Measurements from ENCODE around the gene CDKN2D. TPM values are rescaled to one million over a fixed set of nuclear protein-coding genes. Genes with fewer than 3 reads are reported as not detected.
"Not testable (repeated sequence)": the region's sequence is repeated elsewhere in the genome, so short reads cannot be mapped to it uniquely, and the experiment has no call there.

The CDKN2D gene
- total RNA-seq, 2 experiments from 2014 or later: 83.3 to 84.0 TPM

DNA sequence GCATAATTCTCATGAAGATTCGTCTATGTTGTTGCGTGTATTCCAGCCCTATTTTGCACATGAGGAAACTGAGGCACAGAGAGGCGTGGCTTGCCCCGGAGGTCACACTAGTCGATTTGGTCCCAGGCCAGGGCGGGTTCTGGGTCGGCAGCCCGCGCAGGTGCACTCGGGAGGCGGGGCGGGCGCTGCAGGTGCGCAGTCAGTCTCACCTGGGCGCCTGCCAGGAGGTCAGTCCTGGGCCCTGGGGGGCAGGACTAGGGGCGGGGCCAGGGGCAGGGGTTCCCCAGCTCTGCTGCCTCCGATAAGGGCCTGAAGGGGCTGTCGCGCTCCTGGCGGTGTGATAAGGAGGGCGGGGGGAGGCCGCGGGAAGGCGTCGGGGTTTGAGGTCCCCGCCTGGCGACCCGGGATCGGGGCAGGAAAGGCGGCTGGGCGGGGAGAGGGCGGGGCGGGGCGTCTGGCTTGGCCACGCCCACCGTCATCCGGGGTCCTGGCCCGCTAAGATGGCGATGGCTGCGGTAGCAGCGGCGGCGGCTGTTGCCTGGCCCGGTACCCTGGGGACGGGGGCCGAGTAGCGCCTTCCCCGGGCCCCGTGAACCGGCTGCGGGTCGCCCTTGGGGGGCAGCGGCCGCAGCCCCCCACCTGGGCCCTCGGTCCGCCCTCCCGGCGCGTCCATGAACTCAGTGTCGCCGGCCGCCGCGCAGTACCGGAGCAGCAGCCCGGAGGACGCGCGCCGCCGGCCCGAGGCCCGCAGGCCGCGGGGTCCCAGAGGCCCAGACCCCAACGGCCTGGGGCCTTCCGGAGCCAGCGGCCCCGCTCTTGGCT lies 25.1 kb downstream of the CDKN2D start, which contains the start of gene ATG4D:
Gene ATG4D (plus strand): TSS at position 485 of the 822 bp plus-strand sequence. CDS start 187 bp downstream, at position 672.
- Mint-ChIP-seq H3K4me1 (ENCODE audit: low read depth) (peaks cover 18% of the 10 kb centered on the region), H3K27ac (peak within 1 kb of the TSS; percentile 79), H3K36me3 (ENCODE audit: low read depth) (peaks cover 11% of the 10 kb centered on the region), H3K4me3 (peak within 1 kb of the TSS; percentile 89), H3K27me3 (peaks cover 5% of the 10 kb centered on the region), H3K9me3 (no peaks in the 10 kb centered on the region)
- Histone ChIP-seq H3K27ac (ENCODE audit: low read depth in 1 of 2, low read length in 2 of 2) (peak within 1 kb of the TSS; percentile 48 to 78), H3K4me3 (ENCODE audit: low read length) (peak within 1 kb of the TSS; percentile 90), H3K27me3 (ENCODE audit: control insufficient read depth in 1 of 2, insufficient read depth in 2 of 2, low read length in 2 of 2) (peaks cover 0 to 3% of the 10 kb centered on the region in 2 experiments), H3K36me3 (ENCODE audit: insufficient read depth, low read length) (peaks cover 18% of the 10 kb centered on the region), H3K9me3 (ENCODE audit: control insufficient read depth in 1 of 2, insufficient read depth in 1 of 2, low read length in 2 of 2) (no peaks in the 10 kb centered on the region), H3K4me1 (ENCODE audit: insufficient read depth, low read length) (peaks cover 27% of the 10 kb centered on the region)
- TF ChIP-seq, protein P1, sequence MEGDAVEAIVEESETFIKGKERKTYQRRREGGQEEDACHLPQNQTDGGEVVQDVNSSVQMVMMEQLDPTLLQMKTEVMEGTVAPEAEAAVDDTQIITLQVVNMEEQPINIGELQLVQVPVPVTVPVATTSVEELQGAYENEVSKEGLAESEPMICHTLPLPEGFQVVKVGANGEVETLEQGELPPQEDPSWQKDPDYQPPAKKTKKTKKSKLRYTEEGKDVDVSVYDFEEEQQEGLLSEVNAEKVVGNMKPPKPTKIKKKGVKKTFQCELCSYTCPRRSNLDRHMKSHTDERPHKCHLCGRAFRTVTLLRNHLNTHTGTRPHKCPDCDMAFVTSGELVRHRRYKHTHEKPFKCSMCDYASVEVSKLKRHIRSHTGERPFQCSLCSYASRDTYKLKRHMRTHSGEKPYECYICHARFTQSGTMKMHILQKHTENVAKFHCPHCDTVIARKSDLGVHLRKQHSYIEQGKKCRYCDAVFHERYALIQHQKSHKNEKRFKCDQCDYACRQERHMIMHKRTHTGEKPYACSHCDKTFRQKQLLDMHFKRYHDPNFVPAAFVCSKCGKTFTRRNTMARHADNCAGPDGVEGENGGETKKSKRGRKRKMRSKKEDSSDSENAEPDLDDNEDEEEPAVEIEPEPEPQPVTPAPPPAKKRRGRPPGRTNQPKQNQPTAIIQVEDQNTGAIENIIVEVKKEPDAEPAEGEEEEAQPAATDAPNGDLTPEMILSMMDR (IDR thresholded peaks at IDR 0.05): no peak
- ChIA-PET POLR2A (interaction anchor here (0.7 to 1.7 kb wide), 4 partner anchors 11 to 174 kb away, joined by 3 to 9 read pairs (median 6); partner anchors contain the start of genes CDKN2D and KRI1), CTCF (interaction anchor here (1.3 to 3.7 kb wide), 2 partner anchors 10 to 24 kb away, joined by 3 to 24 read pairs; partner anchors contain the start of genes CDKN2D and KRI1)
- peak; percentile 68 to 92 (median 80) for DNase-seq
- intact Hi-C loops (cut with DNase I, micrococcal nuclease): loop anchor here (1.0 to 5.0 kb wide), 4 partner anchors 23 to 110 kb away; partner anchors contain the start of genes KEAP1 (in 1 of the 2) and KRI1 (in 1 of the 2)
- ATAC-seq (ENCODE audit: poor library complexity): peak; percentile 86

DNA sequence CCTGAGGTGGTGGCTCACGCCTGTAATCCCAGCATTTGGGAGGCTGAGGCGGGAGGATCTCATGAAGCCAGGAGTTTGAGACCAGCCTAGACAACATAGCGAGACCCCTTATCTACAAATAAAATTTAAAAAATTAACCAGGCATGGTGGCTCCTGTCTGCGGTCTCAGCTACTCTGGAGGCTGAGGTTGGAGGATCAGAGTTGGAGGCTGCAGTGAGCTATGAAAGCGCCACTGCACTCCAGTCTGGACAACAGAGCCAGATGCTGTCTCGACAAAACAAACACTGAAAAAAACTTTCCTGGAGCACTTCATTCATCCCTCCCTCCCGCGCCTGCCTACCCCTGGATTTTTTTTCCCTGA lies 25.7 kb downstream of the CDKN2D start:
- Histone ChIP-seq H3K4me1 (ENCODE audit: insufficient read depth, low read length) (peaks cover 27% of the 10 kb centered on the region), H3K27me3 (ENCODE audit: control insufficient read depth in 1 of 2, insufficient read depth in 2 of 2, low read length in 2 of 2) (peaks cover under 1 to 6% of the 10 kb centered on the region in 2 experiments), H3K36me3 (ENCODE audit: insufficient read depth, low read length) (peaks cover 12% of the 10 kb centered on the region), H3K9me3 (ENCODE audit: control insufficient read depth in 1 of 2, insufficient read depth in 1 of 2, low read length in 2 of 2) (no peaks in the 10 kb centered on the region), H3K27ac (ENCODE audit: low read depth in 1 of 2, low read length in 2 of 2) (peak overlapping the region in 1 of 2 donors; percentile 78), H3K4me3 (ENCODE audit: low read length) (peak overlapping the region; percentile 90)
- ChIA-PET POLR2A (interaction anchor here (0.6 to 1.7 kb wide), 5 partner anchors 8 to 174 kb away, joined by 3 to 9 read pairs (median 6); partner anchors contain the start of genes CDKN2D and KRI1), CTCF (interaction anchor here (0.6 to 3.7 kb wide), 3 partner anchors 11 to 394 kb away, joined by 3 to 24 read pairs (median 3); partner anchors contain the start of genes CDKN2D and KRI1)
- intact Hi-C loops (cut with DNase I, micrococcal nuclease): loop anchor here (1.0 to 5.0 kb wide), 4 partner anchors 23 to 110 kb away; partner anchors contain the start of genes KEAP1 (in 1 of the 2) and KRI1 (in 1 of the 2)
- H3K36me3 Mint-ChIP-seq (ENCODE audit: low read depth): peaks cover 5% of the 10 kb centered on the region
- no peak for DNase-seq
- ATAC-seq (ENCODE audit: poor library complexity): no peak
- peaks cover 18% of the 10 kb centered on the region for H3K4me1 Mint-ChIP-seq (ENCODE audit: low read depth)
- H3K27me3 Mint-ChIP-seq: peaks cover 6% of the 10 kb centered on the region
- TF ChIP-seq, protein P1 (IDR thresholded peaks at IDR 0.05): no peak
- H3K4me3 Mint-ChIP-seq: peak overlapping the region; percentile 86
- H3K9me3 Mint-ChIP-seq: no peaks in the 10 kb centered on the region
- peak overlapping the region; percentile 79 for H3K27ac Mint-ChIP-seq

DNA sequence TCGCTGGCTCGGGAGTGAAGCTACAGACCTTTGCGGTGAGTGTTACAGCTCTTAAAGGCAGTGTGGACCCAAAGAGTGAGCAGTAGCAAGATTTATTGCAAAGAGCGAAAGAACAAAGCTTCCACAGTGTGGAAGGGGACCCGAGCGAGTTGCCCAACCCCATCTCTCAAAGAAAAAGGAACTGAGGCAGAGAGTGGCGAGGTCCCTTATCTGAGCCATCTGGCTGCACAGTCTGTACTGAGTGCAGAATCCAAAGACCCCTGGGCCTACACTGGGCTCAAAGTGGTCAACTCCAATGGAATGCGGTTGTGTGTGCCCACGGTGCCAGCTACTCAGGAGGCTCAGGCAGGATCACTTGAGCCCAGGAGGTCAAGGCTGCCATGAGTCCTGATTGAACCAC lies 29.8 kb downstream of the CDKN2D start:
- H3K27ac Mint-ChIP-seq; CTCF ChIA-PET; H3K9me3 ChIP-seq (ENCODE audit: control insufficient read depth in 1 of 2, insufficient read depth in 1 of 2, low read length in 2 of 2); H3K9me3 Mint-ChIP-seq; H3K27me3 Mint-ChIP-seq; H3K36me3 Mint-ChIP-seq (ENCODE audit: low read depth); H3K27ac ChIP-seq (ENCODE audit: low read depth in 1 of 2, low read length in 2 of 2); H3K4me1 Mint-ChIP-seq (ENCODE audit: low read depth); H3K27me3 ChIP-seq (ENCODE audit: control insufficient read depth in 1 of 2, insufficient read depth in 2 of 2, low read length in 2 of 2); ATAC-seq (ENCODE audit: poor library complexity); H3K36me3 ChIP-seq (ENCODE audit: insufficient read depth, low read length); H3K4me3 Mint-ChIP-seq; H3K4me1 ChIP-seq (ENCODE audit: insufficient read depth, low read length); H3K4me3 ChIP-seq (ENCODE audit: low read length); intact Hi-C loops (cut with DNase I, micrococcal nuclease); DNase-seq: not testable (repeated sequence)
- POLR2A ChIA-PET: interaction anchor here (0.7 kb wide), 1 partner anchor 129 kb away, joined by 3 read pairs; no protein-coding TSS in a partner anchor
